IMR-90 (cell line): Measurements from ENCODE around the gene MPI. TPM values are rescaled to one million over a fixed set of nuclear protein-coding genes. Genes with fewer than 3 reads are reported as not detected.

ENCODE experiments used
- ATAC-seq: fragments of 200-7000 bp; cut with Tn5 transposase; 2 replicates; pipeline ENCODE4 v1.9.1; 2020; ENCODE audit warnings: low read depth, mild to moderate bottlenecking, moderate library complexity
- BruUV-seq: library from RNA; stranded (reverse); fragments of 400-500 nt; replicated peaks from 2 replicates; lab custom pipeline; 2021; lab: Mats Ljungman, UMichigan
- CTCF ChIA-PET: fragments of 300-600 bp; formaldehyde crosslinking; extraction: SDS; loops from one replicate; lab custom pipeline; 2021; ENCODE audit warnings: antibody characterized with exemption; lab: Yijun Ruan, JAX
- POLR2A ChIA-PET: fragments of 300-600 bp; sonication (Branson Sonifier 250); formaldehyde crosslinking; loops from one replicate; lab custom pipeline; 2022; ENCODE audit warnings: antibody characterized with exemption; ENCODE audit not compliant: unreplicated experiment; lab: Charles Lee
- DNase-seq: peaks from one replicate; pipeline ENCODE4 v3.0.0; 2013
- H2AFZ ChIP-seq: replicated peaks from 2 replicates; pipeline ENCODE3; 2013; ENCODE audit warnings: low read length, mild to moderate bottlenecking; ENCODE audit not compliant: poor library complexity
- H2AK5ac ChIP-seq: 2 replicates; pipeline ENCODE4 v1.6.1; 2013; ENCODE audit warnings: low read depth, low read length, inconsistent platforms
- H2AK9ac ChIP-seq: replicated peaks from 2 replicates; pipeline ENCODE3; 2013; ENCODE audit warnings: mild to moderate bottlenecking, low read depth, low read length, moderate library complexity; ENCODE audit not compliant: poor library complexity
- H2BK120ac ChIP-seq: 2 replicates; pipeline ENCODE4 v1.6.1; 2013; ENCODE audit warnings: low read depth, low read length, inconsistent platforms
- H2BK15ac ChIP-seq: 3 replicates; pipeline ENCODE4 v1.6.1; 2013; ENCODE audit warnings: low read depth, low read length, inconsistent platforms
- H2BK20ac ChIP-seq: 2 replicates; pipeline ENCODE4 v1.6.1; 2013; ENCODE audit warnings: low read depth, mild to moderate bottlenecking, inconsistent platforms, low read length, moderate library complexity
- H2BK5ac ChIP-seq: 2 replicates; pipeline ENCODE4 v1.6.1; 2013; ENCODE audit warnings: mild to moderate bottlenecking, low read depth, low read length, inconsistent platforms; ENCODE audit not compliant: poor library complexity, severe bottlenecking
- H3K14ac ChIP-seq: replicated peaks from 2 replicates; pipeline ENCODE4 v1.6.1; 2013; ENCODE audit warnings: low read depth, low read length, inconsistent platforms
- H3K18ac ChIP-seq: 2 replicates; pipeline ENCODE4 v1.6.1; 2013; ENCODE audit warnings: low read depth, low read length, control low read depth
- H3K23ac ChIP-seq: 2 replicates; pipeline ENCODE4 v1.6.1; 2013; ENCODE audit warnings: low read depth, low read length, inconsistent platforms
- H3K27ac ChIP-seq: 2 replicates; pipeline ENCODE4 v1.5.1; 2013; ENCODE audit warnings: mild to moderate bottlenecking, control low read depth, low read length; ENCODE audit not compliant: insufficient read depth
- H3K27me3 ChIP-seq: 2 replicates; pipeline ENCODE4 v1.6.1; 2013; ENCODE audit warnings: low read length; ENCODE audit not compliant: control insufficient read depth, insufficient read depth
- H3K36me3 ChIP-seq: 2 replicates; pipeline ENCODE4 v1.6.1; 2013; ENCODE audit warnings: low read length, mixed read lengths; ENCODE audit not compliant: control insufficient read depth, insufficient read depth
- H3K4ac ChIP-seq: 2 replicates; pipeline ENCODE4 v1.6.1; 2013; ENCODE audit warnings: low read depth, low read length, inconsistent platforms
- H3K4me1 ChIP-seq: 2 replicates; pipeline ENCODE4 v1.6.1; 2013; ENCODE audit warnings: low read length, mixed read lengths; ENCODE audit not compliant: control insufficient read depth, insufficient read depth
- H3K4me2 ChIP-seq: 2 replicates; pipeline ENCODE4 v1.6.1; 2013; ENCODE audit warnings: low read depth, mild to moderate bottlenecking, control low read depth, low read length, moderate library complexity
- H3K4me3 ChIP-seq: 2 replicates; pipeline ENCODE4 v1.5.1; 2013; ENCODE audit warnings: low read depth, mild to moderate bottlenecking, control low read depth, low read length, moderate library complexity; ENCODE audit not compliant: insufficient read depth
- H3K56ac ChIP-seq: 2 replicates; pipeline ENCODE4 v1.6.1; 2013; ENCODE audit warnings: low read length, inconsistent platforms; ENCODE audit not compliant: insufficient read depth; ENCODE audit errors: extremely low read depth
- H3K79me1 ChIP-seq, 2 experiments: 2 replicates each; pipeline ENCODE4 v1.6.1; 2013; ENCODE audit warnings: low read length in 2 of 2, inconsistent platforms in 1 of 2, low read depth in 1 of 2
- H3K9ac ChIP-seq: 2 replicates; pipeline ENCODE4 v1.6.1; 2013; ENCODE audit warnings: low read depth, low read length, control low read depth
- H3K9me1 ChIP-seq: 2 replicates; pipeline ENCODE4 v1.6.1; 2013; ENCODE audit warnings: low read length, inconsistent platforms; ENCODE audit not compliant: insufficient read depth
- H3K9me3 ChIP-seq: 2 replicates; pipeline ENCODE4 v1.6.1; 2013; ENCODE audit warnings: low read length; ENCODE audit not compliant: control insufficient read depth, insufficient read depth
- H4K20me1 ChIP-seq: 2 replicates; pipeline ENCODE4 v1.6.1; 2013; ENCODE audit warnings: low read length, inconsistent platforms; ENCODE audit not compliant: insufficient read depth
- H4K5ac ChIP-seq: 2 replicates; pipeline ENCODE4 v1.6.1; 2013; ENCODE audit warnings: mild to moderate bottlenecking, low read depth, low read length, control low read depth
- H4K8ac ChIP-seq, 2 experiments: 2 replicates each; pipeline ENCODE4 v1.6.1; 2013; ENCODE audit warnings: low read depth in 2 of 2, low read length in 2 of 2, control low read depth in 1 of 2, inconsistent platforms in 1 of 2
- H4K91ac ChIP-seq: 2 replicates; pipeline ENCODE4 v1.6.1; 2013; ENCODE audit warnings: low read depth, low read length, inconsistent platforms; ENCODE audit not compliant: insufficient read depth
- BHLHE40 ChIP-seq: fragments of 150-350 bp; IDR thresholded peaks from 2 replicates; pipeline ENCODE4 v1.6.1; 2016; ENCODE audit warnings: mild to moderate bottlenecking, low read depth, low read length
- CEBPB ChIP-seq: IDR thresholded peaks from 2 replicates; pipeline ENCODE4 v1.6.1; 2012; ENCODE audit warnings: low read depth, low read length, improper control_type of control experiment
- CHD1 ChIP-seq: IDR thresholded peaks from 2 replicates; pipeline ENCODE4 v1.6.1; 2012; ENCODE audit warnings: low read depth, low read length, improper control_type of control experiment
- CTCF ChIP-seq: conservative IDR thresholded peaks from 2 replicates; pipeline ENCODE4 v1.5.1; 2012; ENCODE audit warnings: mild to moderate bottlenecking, low read depth, low read length, improper control_type of control experiment
- FOS ChIP-seq: fragments of 150-350 bp; IDR thresholded peaks from 2 replicates; pipeline ENCODE4 v1.6.1; 2016; ENCODE audit warnings: low read depth, low read length
- MAFK ChIP-seq: IDR thresholded peaks from 2 replicates; pipeline ENCODE4 v1.6.1; 2012; ENCODE audit warnings: low read depth, low read length, improper control_type of control experiment
- MAZ ChIP-seq: IDR thresholded peaks from 2 replicates; pipeline ENCODE4 v1.6.1; 2012; ENCODE audit warnings: low read depth, mild to moderate bottlenecking, low read length, improper control_type of control experiment, moderate library complexity, borderline replicate concordance
- MXI1 ChIP-seq: IDR thresholded peaks from 2 replicates; pipeline ENCODE4 v1.6.1; 2012; ENCODE audit warnings: low read depth, mild to moderate bottlenecking, low read length, moderate library complexity, borderline replicate concordance
- NFE2L2 ChIP-seq: fragments of 150-350 bp; IDR thresholded peaks from 2 replicates; pipeline ENCODE4 v1.6.1; 2016; ENCODE audit warnings: low read depth, mild to moderate bottlenecking, low read length
- RAD21 ChIP-seq: IDR thresholded peaks from 2 replicates; pipeline ENCODE4 v1.6.1; 2012; ENCODE audit warnings: low read length, improper control_type of control experiment
- RCOR1 ChIP-seq: IDR thresholded peaks from 2 replicates; pipeline ENCODE4 v1.6.1; 2012; ENCODE audit warnings: mild to moderate bottlenecking, low read length, improper control_type of control experiment; ENCODE audit not compliant: insufficient replicate concordance
- RFX5 ChIP-seq: IDR thresholded peaks from 2 replicates; pipeline ENCODE4 v1.8.0; 2012; ENCODE audit warnings: low read depth, mild to moderate bottlenecking, low read length, moderate library complexity
- SMC3 ChIP-seq: fragments of 150-350 bp; IDR thresholded peaks from 2 replicates; pipeline ENCODE4 v1.6.1; 2016; ENCODE audit warnings: low read depth, mild to moderate bottlenecking, antibody characterized with exemption, low read length, moderate library complexity
- WGBS, 2 experiments: methylation state at CpG; one replicate each; pipeline versions ENCODE4 v1.1.5 to v1.1.7; 2013; ENCODE audit warnings: missing lambda C conversion rate in 2 of 2; ENCODE audit not compliant: insufficient read length in 1 of 2; ENCODE audit errors: extremely low coverage in 2 of 2; 5-methylcytosine and 5-hydroxymethylcytosine counted together
- dilution Hi-C: fragments of 300-500 bp; cut with HindIII; formaldehyde crosslinking; loops from one replicate; pipeline ENCODE4 v1.14.3; 2018; ENCODE audit warnings: low sequenced_read_pairs; ENCODE audit not compliant: unreplicated experiment
- in situ Hi-C: fragments of 300-500 bp; cut with MboI; formaldehyde crosslinking; loops from 3 replicates; pipeline ENCODE4 v1.14.3; 2019; ENCODE audit warnings: low sequenced_read_pairs, inconsistent platforms, mixed read lengths
- intact Hi-C: fragments of 100-400 bp; cut with micrococcal nuclease; formaldehyde crosslinking; loops from 2 replicates; pipeline ENCODE4 v1.10.0; 2022
- polyA plus RNA-seq, 3 experiments: library from polyadenylated mRNA; depleted of rRNA; stranded (reverse); fragments of >200 nt; gene quantifications; 2 replicates each; pipeline ENCODE4 v1.2.3, GENCODE V29; 2012; ENCODE audit warnings: low replicate concordance in 1 of 3
- total RNA-seq: library from RNA; depleted of rRNA; stranded (reverse); fragments of >200 nt; gene quantifications from 2 replicates; pipeline ENCODE4 v1.2.3, GENCODE V29; 2012
- TF ChIP-seq, protein P1 (sequence below): fragments of 150-350 bp; IDR thresholded peaks from 2 replicates; pipeline ENCODE4 v1.6.1; 2016; ENCODE audit warnings: low read depth, mild to moderate bottlenecking, low read length, moderate library complexity, borderline replicate concordance

Gene MPI
- total and polyA plus RNA-seq, 2 of the 4 experiments (the other 2 are of a cell fraction) = 80.1 to 91.8 TPM

- H3K4me3 ChIP-seq = peak within 1 kb of the TSS; percentile 89
- peak within 1 kb of the TSS; percentile 99 for H3K4me2 ChIP-seq
- no peak within 1 kb of the TSS for H2BK20ac ChIP-seq
- peak; percentile 99 for ATAC-seq
- peak; percentile 96 for DNase-seq
- peak within 1 kb of the TSS; percentile 21 for H3K14ac ChIP-seq
- peaks cover 6% of the 10 kb centered on the region; the same call in 1 of the 2 replicates for H4K20me1 ChIP-seq
- H3K9me3 ChIP-seq = no peaks in the 10 kb centered on the region
- H3K23ac ChIP-seq = peak within 1 kb of the TSS; percentile 48; the same call in 1 of the 2 replicates
- ChIA-PET POLR2A (interaction anchor here (1.1 kb wide), 1 partner anchor 65 kb away, joined by 4 read pairs; the partner anchor contains the start of gene SCAMP2), CTCF (interaction anchor here (1.4 to 1.6 kb wide), 2 partner anchors 17 to 36 kb away, joined by 3 read pairs; no protein-coding TSS in a partner anchor)
- no peak within 1 kb of the TSS; the same call in 1 of the 2 replicates for H3K18ac ChIP-seq
- peaks cover 7% of the 10 kb centered on the region; the same call in 1 of the 2 replicates for H3K9me1 ChIP-seq
- peak within 1 kb of the TSS; percentile 17; the same call in 1 of the 2 replicates for H4K91ac ChIP-seq
- BruUV-seq = no TSS peak
- peak within 1 kb of the TSS; percentile 72 for H3K9ac ChIP-seq
- peak within 1 kb of the TSS; percentile 31 for H2BK5ac ChIP-seq
- peak within 1 kb of the TSS; percentile 35 for H2AK5ac ChIP-seq
- H2BK120ac ChIP-seq = no peak within 1 kb of the TSS
- peak within 1 kb of the TSS; percentile 89 to 99 for H4K8ac ChIP-seq
- peak within 1 kb of the TSS; percentile 69 for H3K4ac ChIP-seq
- peaks cover 8% of the 10 kb centered on the region for H3K27me3 ChIP-seq
- H3K36me3 ChIP-seq = no peaks in the 10 kb centered on the region
- H3K56ac ChIP-seq = peak within 1 kb of the TSS; percentile 60
- H3K4me1 ChIP-seq = no peaks in the 10 kb centered on the region
- H2AFZ ChIP-seq = peak within 1 kb of the TSS; percentile 93
- peak within 1 kb of the TSS; percentile 97 for H2AK9ac ChIP-seq
- H4K5ac ChIP-seq = peak within 1 kb of the TSS; percentile 42
- no peak within 1 kb of the TSS for H2BK15ac ChIP-seq
- WGBS, 2 experiments = 0% methylated on average over 32 of the region's 85 CpGs; no CpG with 5 or more reads in 1 of the 2 experiments
- in situ Hi-C loops (no loop called here), dilution Hi-C loops (no loop called here), intact Hi-C loops (no loop called here)
- peaks cover 2 to 33% of the 10 kb centered on the region in 2 experiments; a peak in 3 of 4 replicates for H3K79me1 ChIP-seq
- peak within 1 kb of the TSS; percentile 56 for H3K27ac ChIP-seq
- TF ChIP-seq NFE2L2 (0 out of 2 replicates have a peak, but pooled peaks have one; percentile 4), RCOR1 (no peak), CEBPB (no peak), BHLHE40 (peak; percentile 81), MAFK (no peak), CTCF (no peak), MAZ (peak; percentile 98), CHD1 (0 out of 2 replicates have a peak, but pooled peaks have one; percentile 59), RAD21 (no peak), SMC3 (no peak), RFX5 (no peak), FOS (no peak), MXI1 (peak; percentile 62; the same call in 1 of the 2 replicates)
- TF ChIP-seq, protein P1, sequence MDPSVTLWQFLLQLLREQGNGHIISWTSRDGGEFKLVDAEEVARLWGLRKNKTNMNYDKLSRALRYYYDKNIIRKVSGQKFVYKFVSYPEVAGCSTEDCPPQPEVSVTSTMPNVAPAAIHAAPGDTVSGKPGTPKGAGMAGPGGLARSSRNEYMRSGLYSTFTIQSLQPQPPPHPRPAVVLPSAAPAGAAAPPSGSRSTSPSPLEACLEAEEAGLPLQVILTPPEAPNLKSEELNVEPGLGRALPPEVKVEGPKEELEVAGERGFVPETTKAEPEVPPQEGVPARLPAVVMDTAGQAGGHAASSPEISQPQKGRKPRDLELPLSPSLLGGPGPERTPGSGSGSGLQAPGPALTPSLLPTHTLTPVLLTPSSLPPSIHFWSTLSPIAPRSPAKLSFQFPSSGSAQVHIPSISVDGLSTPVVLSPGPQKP = no peak
These were observed 47.9 kb downstream of the MPI start, which contains the start of gene COX5A for GRCh38 chr15:74937590-74938371. Gene COX5A, minus strand, starts transcription at chr15:74938073. Its CDS starts 59 bp downstream, at chr15:74938014.
